NK-92 (cell line): ENCODE measurements around the gene CHPT1.

Experiments used
- DNase-seq: peaks from one replicate; lab custom pipeline; 2025; ENCODE audit not compliant: unreplicated experiment; lab: John Stamatoyannopoulos, UW

CHPT1 gene

GRCh38 chr12:101761350-101761749 lies 63.9 kb downstream of the CHPT1 start:
- no peak for DNase-seq

DNA sequence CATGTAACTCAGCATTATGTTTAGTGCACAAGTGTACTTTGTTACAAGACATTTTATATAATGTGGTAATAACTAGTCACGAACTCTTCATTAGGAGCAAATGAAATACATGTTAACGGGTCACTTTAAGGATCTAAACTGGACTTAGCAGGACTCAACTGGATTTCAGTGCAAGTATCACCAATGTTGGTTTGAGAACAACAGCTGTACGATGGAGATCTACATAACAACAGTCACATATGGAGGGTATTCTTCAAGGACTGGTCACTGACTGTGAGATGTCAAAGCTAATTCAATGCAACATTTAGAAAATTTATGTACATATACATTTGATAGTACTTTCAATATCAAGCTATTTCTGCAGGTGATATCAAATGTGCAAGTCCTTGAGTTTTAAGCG lies 64.3 kb downstream of the CHPT1 start:
- no peak for DNase-seq

DNA sequence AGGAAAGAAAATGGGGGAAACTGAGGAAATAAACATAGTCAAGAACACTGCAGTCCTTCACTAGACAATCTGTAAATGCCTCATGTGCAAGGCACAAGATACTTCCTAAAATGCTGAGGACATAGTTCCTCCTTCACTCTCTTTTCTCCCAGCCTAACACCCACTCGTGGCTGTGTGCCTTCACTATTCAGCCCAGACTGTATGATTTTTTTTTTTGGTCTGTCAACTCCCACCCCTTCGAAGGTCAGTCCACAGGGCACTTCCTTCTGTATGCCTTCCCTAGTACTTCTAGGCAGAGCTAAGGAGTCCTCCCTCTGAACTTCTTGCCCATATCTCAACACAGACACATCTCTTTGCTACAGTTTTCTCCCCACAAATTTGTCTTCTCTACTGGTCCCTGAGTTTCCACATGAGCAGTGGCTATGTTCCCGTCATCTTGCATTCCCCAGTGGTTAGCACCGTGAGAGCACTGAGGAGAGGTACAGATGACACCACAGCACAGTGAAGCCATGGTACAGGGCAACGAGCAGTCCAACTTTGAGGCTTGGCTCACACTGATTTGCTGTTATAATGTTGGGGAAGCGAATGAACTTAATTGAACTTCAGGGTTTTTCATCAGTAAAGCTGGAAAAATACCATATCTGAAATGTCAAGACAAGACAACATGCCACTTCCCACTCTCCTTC lies 65.9 kb downstream of the CHPT1 start:
- no peak for DNase-seq

DNA sequence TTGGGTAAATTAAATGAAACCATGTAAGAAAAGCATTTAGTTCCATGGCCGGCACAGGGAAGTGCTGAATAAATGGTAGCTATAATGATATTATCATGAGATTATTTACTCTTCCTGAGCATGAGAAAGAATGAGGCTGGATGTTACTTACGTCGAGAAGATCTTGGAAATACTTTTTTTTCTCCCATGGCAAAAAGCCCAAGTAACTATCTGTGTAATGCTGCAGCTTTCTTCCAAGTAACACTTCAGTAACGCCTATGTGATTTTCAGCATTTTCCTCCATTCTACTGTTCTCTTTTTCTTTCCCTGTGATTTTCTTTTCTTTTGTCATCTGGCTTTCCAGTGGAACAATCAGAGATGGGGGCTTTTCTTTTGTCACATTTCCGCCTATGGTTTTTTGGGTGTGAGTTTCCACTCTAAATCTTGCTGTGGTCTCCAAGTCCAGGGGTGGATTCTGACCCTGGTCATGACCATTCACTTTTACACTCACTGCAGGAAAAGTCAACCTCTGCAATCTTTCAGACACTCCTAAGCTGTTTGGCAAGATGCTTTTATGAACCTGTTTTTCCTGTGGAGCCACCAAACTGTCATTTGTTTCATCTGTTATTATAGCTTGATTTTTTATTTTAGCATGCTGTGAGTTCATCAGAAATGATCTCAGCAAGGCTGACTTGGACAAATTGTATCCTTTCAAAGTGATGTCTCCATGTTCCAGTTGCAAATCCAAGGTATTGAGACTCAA lies 66.8 kb downstream of the CHPT1 start:
- DNase-seq: no peak

- no peak for DNase-seq
Measured at GRCh38 chr12:101767537-101767936, 70.1 kb downstream of the CHPT1 start.

DNA sequence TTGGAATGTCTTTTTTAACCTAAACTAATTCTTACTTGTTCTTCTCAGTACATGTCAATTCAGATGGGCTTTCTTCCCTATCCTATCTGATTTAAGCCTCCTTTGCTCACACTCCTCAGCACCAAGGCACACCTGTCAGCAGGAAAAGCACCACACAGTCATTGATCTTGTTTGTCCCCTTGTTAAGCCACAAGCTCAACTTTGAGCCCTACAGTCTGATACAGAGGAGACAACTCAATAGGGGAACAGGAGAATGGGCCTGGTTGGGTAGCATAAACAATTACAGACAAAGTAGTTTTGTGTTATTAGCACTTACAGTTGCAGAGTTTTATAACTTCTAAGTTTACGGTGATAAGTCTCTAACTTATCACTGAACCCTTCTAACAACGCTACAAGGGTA lies 71.3 kb downstream of the CHPT1 start:
- no peak for DNase-seq

DNA sequence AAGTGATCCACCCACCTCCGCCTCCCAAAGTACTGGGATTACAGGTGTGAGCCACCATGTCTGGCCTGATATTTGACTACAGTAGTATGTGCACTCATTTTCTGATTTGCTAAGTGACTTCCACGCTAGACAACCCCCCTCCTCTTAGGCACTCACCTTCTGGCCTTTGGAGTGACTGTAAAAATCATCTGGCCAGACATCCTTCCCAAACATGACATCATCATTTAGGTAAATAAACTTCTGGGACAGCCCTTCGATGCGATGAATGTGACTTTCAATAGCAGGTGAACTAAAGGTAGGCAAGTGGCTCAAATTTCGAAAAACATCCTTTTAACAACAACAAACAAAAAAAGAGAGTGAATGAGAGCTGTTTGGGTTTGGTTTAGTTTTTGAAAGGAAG lies 72.4 kb downstream of the CHPT1 start:
- no peak for DNase-seq

GRCh38 chr12:101772012-101772775 lies 74.8 kb downstream of the CHPT1 start:
- DNase-seq: no peak

- DNase-seq: no peak
Measured at GRCh38 chr12:101773650-101774162, 76.3 kb downstream of the CHPT1 start.

GRCh38 chr12:101775816-101776215 lies 78.4 kb downstream of the CHPT1 start:
- DNase-seq: no peak

DNA sequence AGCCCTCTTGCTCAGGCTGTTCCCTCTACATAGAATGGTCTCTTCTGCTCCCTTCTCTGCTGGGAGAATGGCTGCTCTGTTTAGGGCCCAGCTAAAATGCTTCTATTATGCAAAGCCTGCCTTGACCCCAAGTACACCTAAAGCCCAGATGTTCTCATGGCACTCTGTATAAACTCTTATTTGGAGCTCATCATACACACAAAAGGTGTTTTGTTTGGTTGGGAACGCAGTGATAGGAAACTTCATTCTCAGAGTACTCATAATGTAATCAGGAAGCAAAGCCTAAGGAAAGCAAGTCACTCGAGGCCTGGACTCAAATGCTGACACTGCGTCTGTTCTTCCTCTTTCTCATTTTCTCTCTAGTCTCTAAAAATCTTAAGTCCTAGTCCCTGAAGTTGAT lies 80.0 kb downstream of the CHPT1 start:
- DNase-seq: no peak

GRCh38 chr12:101777978-101778377 lies 80.5 kb downstream of the CHPT1 start:
- no peak for DNase-seq
